GM12891 (cell line): ENCODE measurements around the gene TRPC4.

Source experiments
- POLR2A ChIP-seq: IDR thresholded peaks from 2 replicates; pipeline ENCODE4 v1.6.1; 2011; ENCODE audit warnings: low read depth, low read length, control low read depth
- TAF1 ChIP-seq: IDR thresholded peaks from 2 replicates; pipeline ENCODE4 v1.6.1; 2011; ENCODE audit warnings: low read depth, low read length, control low read depth

DNA sequence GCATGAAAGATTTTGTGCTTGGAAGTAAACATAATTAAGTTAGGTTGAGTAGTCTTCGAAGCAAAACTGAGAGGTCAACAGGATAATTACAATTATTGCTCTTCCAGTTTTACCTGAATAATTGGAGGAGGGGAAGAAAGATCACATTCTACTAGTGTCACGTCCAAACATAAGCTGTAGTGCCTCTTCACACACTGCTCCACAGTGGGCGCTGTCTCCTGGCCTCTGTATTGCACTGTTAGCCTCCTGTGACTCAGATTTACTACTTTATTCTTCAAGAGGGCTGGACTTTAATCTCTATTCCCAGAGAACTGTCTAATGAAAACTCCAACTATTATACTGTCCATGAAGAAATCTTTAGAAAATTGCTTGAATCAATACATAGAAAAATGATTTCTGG, 62.9 kb downstream of the TRPC4 start:
- TF ChIP-seq POLR2A (no peak), TAF1 (no peak)
